Effector CD8-positive, alpha-beta T cell (primary cell): ENCODE results near the gene WDR74.
"Not testable (repeated sequence)": the region's sequence is repeated elsewhere in the genome, so short reads cannot be mapped to it uniquely, and the experiment has no call there.

Experiments used
- DNase-seq: peaks from one replicate; lab custom pipeline; 2025; lab: John Stamatoyannopoulos, UW
- total RNA-seq, 4 experiments: gene quantifications; one replicate each; lab custom pipeline; 2026; lab: John Stamatoyannopoulos, UW

WDR74 gene
- 52.2 to 152 (median 82.2) reads per million in 4 experiments for total RNA-seq

- DNase-seq, result peak; percentile 82
Measured at GRCh38 chr11:62839050-62839945, at the start of gene WDR74. WDR74 (minus strand) TSS chr11:62839590; CDS start chr11:62839570, 20 bp downstream.

GRCh38 chr11:62889126-62889483, 49.7 kb upstream of the WDR74 start:
- no peak for DNase-seq

DNA sequence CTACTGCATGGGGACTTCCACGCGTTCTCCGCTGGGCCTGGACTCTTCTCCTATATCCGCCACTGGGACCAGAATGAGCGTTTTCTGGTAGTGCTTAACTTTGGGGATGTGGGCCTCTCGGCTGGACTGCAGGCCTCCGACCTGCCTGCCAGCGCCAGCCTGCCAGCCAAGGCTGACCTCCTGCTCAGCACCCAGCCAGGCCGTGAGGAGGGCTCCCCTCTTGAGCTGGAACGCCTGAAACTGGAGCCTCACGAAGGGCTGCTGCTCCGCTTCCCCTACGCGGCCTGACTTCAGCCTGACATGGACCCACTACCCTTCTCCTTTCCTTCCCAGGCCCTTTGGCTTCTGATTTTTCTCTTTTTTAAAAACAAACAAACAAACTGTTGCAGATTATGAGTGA, 49.0 kb upstream of the WDR74 start:
- no peak for DNase-seq

DNA sequence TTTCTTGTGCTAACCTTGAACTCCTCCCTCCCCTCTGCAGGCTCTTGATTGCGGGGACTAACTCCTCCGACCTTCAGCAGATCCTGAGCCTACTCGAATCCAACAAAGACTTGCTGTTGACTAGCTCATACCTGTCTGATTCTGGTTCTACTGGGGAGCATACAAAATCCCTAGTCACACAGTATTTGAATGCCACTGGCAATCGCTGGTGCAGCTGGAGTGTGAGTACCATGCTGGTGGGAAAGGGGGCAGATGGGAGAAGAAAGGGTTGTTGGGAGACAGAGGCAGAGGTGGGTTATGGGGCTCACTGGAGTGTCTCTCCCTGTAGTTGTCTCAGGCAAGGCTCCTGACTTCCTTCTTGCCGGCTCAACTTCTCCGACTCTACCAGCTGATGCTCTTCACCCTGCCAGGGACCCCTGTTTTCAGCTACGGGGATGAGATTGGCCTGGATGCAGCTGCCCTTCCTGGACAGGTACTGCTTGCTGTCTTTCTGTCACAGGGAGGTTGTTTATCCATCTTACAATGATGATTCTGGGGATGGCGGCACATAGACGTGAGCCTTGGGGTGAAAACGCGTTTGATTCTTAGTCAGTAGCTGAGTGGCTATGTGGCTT, 45.9 kb upstream of the WDR74 start:
- no peak for DNase-seq

- no peak for DNase-seq
Measured at GRCh38 chr11:62883673-62884072, 44.3 kb upstream of the WDR74 start.

DNA sequence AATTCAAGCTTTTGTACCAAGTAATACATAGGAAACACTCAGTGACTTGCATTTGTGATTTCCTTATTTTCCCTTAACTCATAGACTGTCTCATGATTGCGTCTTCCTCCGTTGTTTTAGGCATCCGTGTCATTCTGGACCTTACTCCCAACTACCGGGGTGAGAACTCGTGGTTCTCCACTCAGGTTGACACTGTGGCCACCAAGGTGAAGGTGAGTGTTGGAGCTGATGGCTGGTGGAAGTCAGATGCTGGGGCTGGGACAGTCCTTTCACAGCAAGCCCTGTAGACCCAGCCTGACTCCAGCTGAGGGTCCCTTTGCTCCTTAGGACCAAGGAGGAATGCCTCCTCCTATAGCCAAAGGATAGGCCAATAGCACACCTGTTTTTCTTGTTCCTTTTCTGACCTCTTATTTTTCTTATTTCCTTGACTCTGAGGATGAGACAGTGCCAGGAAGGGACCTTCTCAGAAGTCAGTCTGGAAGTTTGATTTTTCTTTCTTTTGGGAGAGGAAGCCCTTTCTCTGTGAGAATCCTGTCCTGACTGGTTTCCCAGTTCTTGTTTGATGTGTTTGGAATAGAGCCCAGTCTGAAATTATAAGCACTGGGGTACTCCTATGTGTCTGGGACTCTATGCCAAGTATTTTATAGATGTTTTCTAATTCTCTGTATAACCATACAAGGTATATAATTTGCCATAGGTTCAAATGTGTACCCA, 43.6 kb upstream of the WDR74 start:
- DNase-seq, result no peak

DNA sequence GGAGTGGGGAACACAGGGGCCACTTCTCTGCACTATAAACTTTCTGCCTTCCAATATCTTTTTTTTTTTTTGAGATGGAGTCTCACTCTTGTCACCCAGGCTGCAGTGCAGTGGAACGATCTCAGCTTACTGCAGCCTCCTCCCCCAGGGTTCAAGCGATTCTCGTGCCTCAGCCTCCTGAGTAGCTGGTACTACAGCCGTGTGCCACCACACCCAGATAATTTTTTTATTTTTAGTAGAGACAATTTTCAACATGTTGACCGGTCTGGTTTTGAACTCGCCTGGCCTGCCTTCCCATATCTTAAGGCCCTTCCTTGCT, 43.0 kb upstream of the WDR74 start:
- DNase-seq, result no peak

- DNase-seq, result peak; percentile 88
Measured at GRCh38 chr11:62881579-62882430, 42.4 kb upstream of the WDR74 start.

DNA sequence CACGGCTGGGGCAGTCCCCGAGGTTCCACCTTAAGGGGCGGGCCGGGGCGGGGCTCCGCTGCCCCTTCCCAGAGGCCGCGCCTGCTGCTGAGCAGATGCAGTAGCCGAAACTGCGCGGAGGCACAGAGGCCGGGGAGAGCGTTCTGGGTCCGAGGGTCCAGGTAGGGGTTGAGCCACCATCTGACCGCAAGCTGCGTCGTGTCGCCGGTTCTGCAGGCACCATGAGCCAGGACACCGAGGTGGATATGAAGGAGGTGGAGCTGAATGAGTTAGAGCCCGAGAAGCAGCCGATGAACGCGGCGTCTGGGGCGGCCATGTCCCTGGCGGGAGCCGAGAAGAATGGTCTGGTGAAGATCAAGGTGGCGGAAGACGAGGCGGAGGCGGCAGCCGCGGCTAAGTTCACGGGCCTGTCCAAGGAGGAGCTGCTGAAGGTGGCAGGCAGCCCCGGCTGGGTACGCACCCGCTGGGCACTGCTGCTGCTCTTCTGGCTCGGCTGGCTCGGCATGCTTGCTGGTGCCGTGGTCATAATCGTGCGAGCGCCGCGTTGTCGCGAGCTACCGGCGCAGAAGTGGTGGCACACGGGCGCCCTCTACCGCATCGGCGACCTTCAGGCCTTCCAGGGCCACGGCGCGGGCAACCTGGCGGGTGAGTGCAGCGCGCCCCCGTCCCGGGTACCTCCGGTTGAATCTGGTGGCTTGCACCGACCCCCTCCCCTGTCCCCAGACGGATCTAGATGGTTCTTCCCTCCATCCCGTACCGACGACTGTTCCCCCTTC, 41.6 kb upstream of the WDR74 start, which contains the start of gene SLC3A2:
Gene SLC3A2, plus strand, starts transcription at position 94 of the 776 bp plus-strand sequence. Its CDS starts 128 bp downstream, at position 222.
- DNase-seq, result peak; percentile 75

DNA sequence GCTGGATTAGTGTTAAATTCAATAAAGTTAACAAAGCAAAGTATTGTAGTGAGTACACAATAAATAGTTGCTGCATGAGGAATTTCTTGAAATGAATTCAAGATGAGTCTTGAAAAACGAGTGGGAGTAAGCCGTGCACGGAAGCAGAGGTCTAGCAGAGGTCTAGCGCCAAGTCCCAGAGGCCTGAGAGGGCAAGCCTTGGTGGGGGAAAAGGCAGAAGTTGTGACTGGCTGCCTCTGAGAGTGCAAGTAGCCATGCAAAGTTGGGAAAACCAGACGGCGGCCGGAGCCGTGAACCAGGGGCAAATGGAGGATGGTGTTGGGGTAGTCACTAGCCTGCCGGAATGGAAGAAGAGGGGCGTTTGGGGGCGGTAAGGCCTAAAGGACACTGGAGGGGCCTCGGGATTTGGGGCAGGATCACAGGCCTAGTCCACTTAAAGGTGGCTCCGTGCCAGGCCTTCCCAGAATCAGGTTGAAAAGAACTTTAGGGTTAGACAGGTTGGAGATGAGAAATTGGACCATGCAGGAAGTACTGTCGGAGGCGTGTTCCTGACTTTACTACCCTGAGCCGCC, 40.9 kb upstream of the WDR74 start:
- DNase-seq, result no peak

DNA sequence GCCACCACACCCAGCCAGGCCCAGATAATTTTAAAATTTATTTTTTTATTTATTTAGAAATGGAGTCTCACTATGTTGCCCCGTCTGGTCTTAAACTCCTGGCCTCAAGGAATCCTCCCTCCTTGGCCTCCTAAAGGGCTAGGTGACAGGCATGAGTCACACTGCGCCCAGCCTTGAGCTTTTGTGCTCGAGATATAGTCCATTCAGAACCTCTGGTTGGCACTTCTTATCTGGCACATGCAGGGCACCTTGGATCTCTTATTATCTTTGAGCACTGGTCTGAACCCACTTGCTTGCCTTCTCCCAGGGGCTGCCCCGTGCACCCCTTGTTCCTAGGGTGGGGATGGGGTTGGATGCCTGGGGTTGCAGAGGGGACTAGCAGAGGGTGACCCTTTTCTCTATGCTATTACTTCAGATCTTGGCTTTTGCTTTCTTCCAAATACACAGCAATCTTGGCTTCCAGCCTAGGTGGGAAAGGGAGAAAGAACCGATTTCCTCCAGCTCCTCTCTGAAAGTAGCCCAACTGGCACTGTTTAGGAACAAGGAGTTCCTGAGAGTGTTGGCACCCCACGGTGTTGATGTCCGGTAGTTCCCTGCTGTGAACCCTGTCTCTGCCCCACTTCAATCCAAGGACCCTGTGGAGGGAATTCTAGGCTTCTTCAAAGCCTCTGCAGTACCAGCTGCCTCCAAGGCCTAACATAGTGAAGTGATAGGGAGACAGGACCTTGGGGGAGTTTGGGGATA, 40.0 kb upstream of the WDR74 start:
- DNase-seq, result no peak

DNA sequence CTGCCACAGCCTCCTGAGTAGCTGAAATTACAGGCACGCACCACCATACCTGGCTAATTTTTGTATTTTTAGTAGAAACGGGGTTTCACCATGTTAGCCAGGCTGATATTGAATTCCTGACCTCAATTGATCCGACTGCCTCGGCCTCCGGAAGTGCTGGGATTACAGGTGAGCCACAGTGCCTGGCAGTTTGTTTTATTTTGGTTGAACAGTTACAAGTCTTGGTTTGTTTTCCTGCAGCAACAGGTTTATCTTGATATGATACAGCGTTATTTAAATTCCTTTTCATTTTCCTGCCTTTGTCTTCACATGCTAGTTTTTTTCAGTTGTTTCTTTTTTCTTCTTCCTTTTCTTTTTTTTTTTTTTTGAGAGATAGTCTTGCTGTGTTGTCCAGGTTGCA, 37.3 kb upstream of the WDR74 start:
- no peak for DNase-seq

GRCh38 chr11:62875698-62876478, 36.5 kb upstream of the WDR74 start:
- no peak for DNase-seq

- no peak for DNase-seq
Measured at GRCh38 chr11:62874851-62875250, 35.5 kb upstream of the WDR74 start.

DNA sequence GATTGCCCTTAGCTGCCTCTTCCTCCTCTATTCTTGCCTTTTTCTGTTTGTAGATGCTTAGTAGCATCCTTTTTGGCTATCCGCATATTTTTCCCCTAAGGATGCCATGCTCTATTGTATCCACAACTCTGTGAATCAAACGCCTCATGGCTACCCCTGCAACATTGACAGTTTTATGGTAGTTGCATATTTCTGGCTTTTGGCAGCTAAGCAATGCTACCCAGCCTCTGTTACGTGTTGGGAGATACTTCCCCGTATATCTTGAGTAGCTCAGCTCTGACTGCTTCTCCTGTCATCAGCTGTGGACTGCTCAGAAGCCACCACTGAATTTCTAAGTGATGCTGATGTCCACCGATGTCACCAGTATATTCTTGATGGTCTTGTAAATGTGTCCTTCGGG, 26.2 kb upstream of the WDR74 start:
- no peak for DNase-seq

- no peak for DNase-seq
Measured at GRCh38 chr11:62863687-62864335, 24.4 kb upstream of the WDR74 start.

- DNase-seq, result not testable (repeated sequence)
Measured at GRCh38 chr11:62861564-62862192, 22.3 kb upstream of the WDR74 start.
